Progenitor cell of endocrine pancreas (in vitro differentiated cells): ENCODE measurements around the gene RGS7. TPM values are rescaled to one million over a fixed set of nuclear protein-coding genes. Genes with fewer than 3 reads are reported as not detected.

Experiments used
- DNase-seq: peaks from one replicate; pipeline ENCODE4 v3.0.0; 2021; ENCODE audit warnings: low spot score; ENCODE audit not compliant: unreplicated experiment
- H3K27ac Mint-ChIP-seq: 2 replicates; pipeline ENCODE4 v1.8.0; 2021; ENCODE audit warnings: mild to moderate bottlenecking, moderate library complexity, mixed read lengths
- H3K27me3 Mint-ChIP-seq: 2 replicates; pipeline ENCODE4 v1.8.0; 2021; ENCODE audit warnings: mixed read lengths
- H3K36me3 Mint-ChIP-seq: 2 replicates; pipeline ENCODE4 v1.8.0; 2022; ENCODE audit warnings: mixed read lengths; ENCODE audit not compliant: insufficient read depth
- H3K4me1 Mint-ChIP-seq: 2 replicates; pipeline ENCODE4 v1.8.0; 2021; ENCODE audit warnings: low read depth, mixed read lengths
- H3K4me3 Mint-ChIP-seq: 2 replicates; pipeline ENCODE4 v1.8.0; 2021; ENCODE audit warnings: low read depth, mild to moderate bottlenecking, moderate library complexity, mixed read lengths
- H3K9me3 Mint-ChIP-seq: 2 replicates; pipeline ENCODE4 v1.8.0; 2021; ENCODE audit warnings: low read depth, mixed read lengths
- CTCF ChIP-seq: fragments of 200-600 bp; sonication (generic); IDR thresholded peaks from one replicate; pipeline ENCODE4 v1.5.0; 2021; ENCODE audit warnings: antibody characterized with exemption, mild to moderate bottlenecking; ENCODE audit not compliant: unreplicated experiment
- total RNA-seq: library from RNA; stranded (reverse); gene quantifications from 2 replicates; pipeline ENCODE4 v1.2.1, GENCODE V29; 2021

The RGS7 gene
- total RNA-seq, 1 donor from 2014 or later = 2.4 TPM

- Mint-ChIP-seq H3K4me1 (peaks cover 10% of the 10 kb centered on the region), H3K4me3 (no peak overlapping the region)
- DNase-seq = no peak
Measured at GRCh38 chr1:240999826-241000225, 357.2 kb downstream of the RGS7 start.

GRCh38 chr1:240998441-240999015 is 358.5 kb downstream of the RGS7 start:
- Mint-ChIP-seq H3K4me3 (no peak overlapping the region), H3K4me1 (peaks cover 10% of the 10 kb centered on the region), H3K27ac (no peak overlapping the region)

More at GRCh38 chr1:240999826-241000225, 357.2 kb downstream of the RGS7 start:
- TF ChIP-seq CTCF = no peak
- Mint-ChIP-seq H3K27me3 (no peaks in the 10 kb centered on the region), H3K27ac (no peak overlapping the region), H3K9me3 (no peaks in the 10 kb centered on the region), H3K36me3 (no peaks in the 10 kb centered on the region)

GRCh38 chr1:240998024-240998423 is 359.0 kb downstream of the RGS7 start:
- no peak overlapping the region for H3K27ac Mint-ChIP-seq
- H3K36me3 Mint-ChIP-seq = no peaks in the 10 kb centered on the region
- H3K9me3 Mint-ChIP-seq = no peaks in the 10 kb centered on the region
- no peaks in the 10 kb centered on the region for H3K27me3 Mint-ChIP-seq
- no peak for TF ChIP-seq CTCF
- H3K4me3 Mint-ChIP-seq = no peak overlapping the region
- DNase-seq = no peak
- peaks cover 10% of the 10 kb centered on the region for H3K4me1 Mint-ChIP-seq

More at GRCh38 chr1:240998441-240999015, 358.5 kb downstream of the RGS7 start:
- no peaks in the 10 kb centered on the region for H3K9me3 Mint-ChIP-seq
- TF ChIP-seq CTCF = no peak
- DNase-seq = no peak
- H3K36me3 Mint-ChIP-seq = no peaks in the 10 kb centered on the region
- H3K27me3 Mint-ChIP-seq = no peaks in the 10 kb centered on the region

GRCh38 chr1:240993004-240993403 is 364.0 kb downstream of the RGS7 start:
- H3K36me3 Mint-ChIP-seq = no peaks in the 10 kb centered on the region
- TF ChIP-seq CTCF = no peak
- no peak overlapping the region for H3K4me3 Mint-ChIP-seq
- no peaks in the 10 kb centered on the region for H3K9me3 Mint-ChIP-seq
- peaks cover 3% of the 10 kb centered on the region for H3K4me1 Mint-ChIP-seq
- no peaks in the 10 kb centered on the region for H3K27me3 Mint-ChIP-seq
- no peak for DNase-seq
- H3K27ac Mint-ChIP-seq = no peak overlapping the region

- H3K4me3 Mint-ChIP-seq = no peak overlapping the region
- peaks cover under 1% of the 10 kb centered on the region for H3K4me1 Mint-ChIP-seq
- no peaks in the 10 kb centered on the region for H3K36me3 Mint-ChIP-seq
- no peaks in the 10 kb centered on the region for H3K27me3 Mint-ChIP-seq
- no peaks in the 10 kb centered on the region for H3K9me3 Mint-ChIP-seq
- DNase-seq = no peak
- TF ChIP-seq CTCF = no peak
- no peak overlapping the region for H3K27ac Mint-ChIP-seq
Measured at GRCh38 chr1:240991230-240991629, 365.8 kb downstream of the RGS7 start.
